ENCODE measurements around the gene HRC. TPM values are rescaled to one million over a fixed set of nuclear protein-coding genes. Genes with fewer than 3 reads are reported as not detected.
A peak's percentile ranks its signal among the peaks of the same experiment; 100 is the strongest.

HRC gene
- total and polyA plus RNA-seq, 2 of the 8 experiments (the other 6 are each of a cell fraction or from before 2014, with no cell fraction given) = 2.3 to 2.6 TPM

DNA sequence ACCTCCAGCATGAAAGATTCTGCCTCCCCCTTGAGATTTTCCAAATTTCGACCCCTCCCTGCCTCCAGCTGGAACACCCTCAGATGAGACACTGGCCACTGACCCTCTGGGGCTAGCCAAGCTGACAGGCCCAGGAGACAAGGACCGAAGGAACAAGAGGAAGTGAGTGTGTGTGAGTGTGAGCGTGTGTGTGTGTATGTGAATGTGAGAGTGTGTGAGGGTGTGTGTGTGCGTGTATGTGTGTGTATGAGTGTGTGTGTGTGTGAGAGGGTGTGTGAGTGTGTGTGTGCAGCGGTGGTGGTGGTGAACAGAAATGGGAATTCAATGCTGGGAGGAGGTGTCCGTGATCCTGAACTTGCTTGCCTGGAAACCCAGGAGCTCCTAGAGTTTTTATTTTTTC, 13.8 kb downstream of the HRC start:
- H3K56ac ChIP-seq (replicated peaks; ENCODE audit: insufficient read length, low read depth, low read length) = peak overlapping the region; percentile 56
- no peak overlapping the region for H2BK5ac ChIP-seq (ENCODE audit: low read depth, low read length)
- H3K9ac ChIP-seq (replicated peaks in 1 of 4; ENCODE audit: extremely low read depth in 1 of 4, low read depth in 3 of 4, low read length in 3 of 4) = no peak overlapping the region
- no peak overlapping the region for H4K5ac ChIP-seq (ENCODE audit: insufficient read length, low read depth, low read length)
- no peaks in the 10 kb centered on the region for H3K79me2 ChIP-seq (ENCODE audit: control insufficient read depth in 1 of 2, insufficient read depth in 2 of 2, low read length in 2 of 2)
- H3K27me3 ChIP-seq (replicated peaks in 1 of 4; ENCODE audit: control insufficient read depth in 3 of 4, extremely low read depth in 1 of 4, insufficient read depth in 3 of 4, low read length in 3 of 4) = no peaks in the 10 kb centered on the region
- H3K14ac ChIP-seq (ENCODE audit: insufficient read length) = no peak overlapping the region
- FAIRE-seq (no peak), DNase-seq (ENCODE audit: low read depth in 1 of 2, low spot score in 2 of 2) (no peak)
- no peak overlapping the region for H3K23ac ChIP-seq (ENCODE audit: insufficient read length)
- no peak overlapping the region for H3K18ac ChIP-seq (ENCODE audit: extremely low read depth, low read length)
- H3K9me3 ChIP-seq (ENCODE audit: insufficient read depth in 2 of 2, low read depth in 1 of 2, low read length in 1 of 2) = no peaks in the 10 kb centered on the region
- H3K4me3 ChIP-seq (ENCODE audit: extremely low read depth in 1 of 4, insufficient read depth in 2 of 4, low read depth in 3 of 4, low read length in 4 of 4) = no peak overlapping the region
- 79 to 100% methylated on average over 1 to 6 of the region's 6 CpGs for WGBS, 2 experiments (ENCODE audit: extremely low coverage in 1 of 2, insufficient coverage in 1 of 2, insufficient read length in 1 of 2, insufficient replicate concordance in 2 of 2, low coverage in 1 of 2, low lambda C conversion rate in 2 of 2, missing lambda C conversion rate in 1 of 2)
- no peak overlapping the region for H2BK120ac ChIP-seq (replicated peaks; ENCODE audit: low read depth, low read length)
- no peak overlapping the region for H4K8ac ChIP-seq (ENCODE audit: extremely low read depth, insufficient read depth, low read length)
- H2BK20ac ChIP-seq (ENCODE audit: low read length) = no peak overlapping the region
- H2BK15ac ChIP-seq (ENCODE audit: low read length) = no peak overlapping the region
- no peak overlapping the region for H2AFZ ChIP-seq (ENCODE audit: low read length)
- peaks cover 0 to 9% (median 2%) of the 10 kb centered on the region in 4 experiments; a peak in 5 of 7 replicates for H3K4me1 ChIP-seq (replicated peaks in 1 of 4; ENCODE audit: control insufficient read depth in 3 of 4, insufficient read depth in 4 of 4, low read length in 3 of 4)
- CTCF ChIA-PET (ENCODE audit: partially characterized antibody) = interaction anchor here (0.6 to 6.4 kb wide), 5 partner anchors 9 to 58 kb away, joined by 3 to 99 read pairs (median 4); no protein-coding TSS in a partner anchor
- H3K36me3 ChIP-seq (ENCODE audit: control insufficient read depth in 2 of 4, insufficient read depth in 4 of 4, low read length in 3 of 4) = peaks cover 0 to 5% (median 0%) of the 10 kb centered on the region in 4 experiments; a peak in 2 of 8 replicates
- no peak overlapping the region for H3K27ac ChIP-seq (ENCODE audit: low read depth, low read length)
- POLR2A ChIA-PET (ENCODE audit: partially characterized antibody) = interaction anchor here (0.9 to 1.0 kb wide), 3 partner anchors 10 to 49 kb away, joined by 3 to 4 read pairs (median 3); no protein-coding TSS in a partner anchor
- H3K23me2 ChIP-seq (ENCODE audit: low read depth, low read length) = peaks cover 8% of the 10 kb centered on the region; the same call in 1 of the 2 replicates
- peak overlapping the region; percentile 78; the same call in 1 of the 2 replicates for H2BK12ac ChIP-seq (ENCODE audit: low read depth, low read length)
- no peaks in the 10 kb centered on the region for H3K79me1 ChIP-seq (ENCODE audit: low read depth, low read length)
- H4K20me1 ChIP-seq (replicated peaks in 1 of 2; ENCODE audit: control insufficient read depth in 1 of 2, insufficient read depth in 2 of 2, low read length in 2 of 2) = peaks cover 0 to 4% of the 10 kb centered on the region in 2 experiments
- H4K91ac ChIP-seq (replicated peaks; ENCODE audit: insufficient read length, low read length) = peak overlapping the region; percentile 25
- H2AK5ac ChIP-seq (ENCODE audit: low read depth, low read length) = no peak overlapping the region
- no peak overlapping the region for H3K4ac ChIP-seq (replicated peaks; ENCODE audit: insufficient read length, low read depth, low read length)
- no peak overlapping the region; a peak in 1 of 4 replicates for H3K4me2 ChIP-seq (ENCODE audit: insufficient read depth in 1 of 2, low read depth in 2 of 2, low read length in 2 of 2)
- TF ChIP-seq POLR2AphosphoS5 (IDR thresholded peaks at IDR 0.05; ENCODE audit: low read depth, low read length) (no peak), KDM1A (IDR thresholded peaks at IDR 0.05; ENCODE audit: borderline replicate concordance, low read length) (no peak), CTCF (IDR thresholded peaks at IDR 0.05; ENCODE audit: control extremely low read depth in 1 of 3, insufficient read depth in 1 of 3, low read depth in 1 of 3, low read length in 3 of 3) (no peak), ATF3 (IDR thresholded peaks at IDR 0.05; ENCODE audit: insufficient read depth, low read depth, low read length) (no peak), TAF1 (IDR thresholded peaks at IDR 0.05; ENCODE audit: low read depth, low read length) (no peak), BRCA1 (IDR thresholded peaks at IDR 0.05; ENCODE audit: low read depth, low read length) (no peak), POLR2A (IDR thresholded peaks at IDR 0.05; ENCODE audit: control extremely low read depth in 1 of 2, low read depth in 2 of 2, low read length in 2 of 2) (no peak), KDM4A (IDR thresholded peaks at IDR 0.05; ENCODE audit: low read depth, low read length, severe bottlenecking) (no peak), CBX5 (IDR thresholded peaks at IDR 0.05; ENCODE audit: low read depth, low read length) (no peak), RXRA (IDR thresholded peaks at IDR 0.05; ENCODE audit: insufficient read depth, low read depth, low read length) (no peak), RBBP5 (IDR thresholded peaks at IDR 0.05; ENCODE audit: borderline replicate concordance, low read depth, low read length) (no peak)

All from H1 (cell line).